KMS-11 (cell line): ENCODE results near the gene ZNF619.

ENCODE experiments used
- H2AFZ ChIP-seq: fragments of 200-600 bp; sonication (generic); 2 replicates; pipeline ENCODE4 v1.6.1; 2016; ENCODE audit warnings: antibody characterized with exemption, mixed run types, low read depth
- H3K27ac ChIP-seq: fragments of 200-600 bp; sonication (generic); 2 replicates; pipeline ENCODE4 v1.6.1; 2016; ENCODE audit warnings: mild to moderate bottlenecking, mixed run types
- H3K27me3 ChIP-seq: fragments of 200-600 bp; sonication (generic); 2 replicates; pipeline ENCODE4 v1.6.1; 2017; ENCODE audit warnings: mild to moderate bottlenecking, low read depth, mixed run types, moderate library complexity; ENCODE audit not compliant: insufficient read depth
- H3K36me3 ChIP-seq: fragments of 200-600 bp; sonication (generic); 2 replicates; pipeline ENCODE4 v1.6.1; 2017; ENCODE audit warnings: mild to moderate bottlenecking, mixed run types; ENCODE audit not compliant: insufficient read depth
- H3K4me1 ChIP-seq: fragments of 200-600 bp; sonication (generic); 2 replicates; pipeline ENCODE4 v1.6.1; 2016; ENCODE audit warnings: mild to moderate bottlenecking, low read depth, mixed run types; ENCODE audit not compliant: poor library complexity, severe bottlenecking
- H3K4me2 ChIP-seq: fragments of 200-600 bp; sonication (generic); 2 replicates; pipeline ENCODE4 v1.7.0; 2016; ENCODE audit warnings: mild to moderate bottlenecking, mixed run types
- H3K4me3 ChIP-seq: fragments of 200-600 bp; sonication (generic); IDR thresholded peaks from 2 replicates; pipeline ENCODE4 v1.6.1; 2017; ENCODE audit warnings: low read depth, low read length, mixed read lengths; ENCODE audit not compliant: insufficient read depth
- H3K79me2 ChIP-seq: fragments of 200-600 bp; sonication (generic); 2 replicates; pipeline ENCODE4 v1.6.1; 2016; ENCODE audit warnings: low read depth, mixed run types; ENCODE audit not compliant: insufficient read depth
- H3K9ac ChIP-seq: fragments of 200-600 bp; sonication (generic); 2 replicates; pipeline ENCODE4 v1.6.1; 2016; ENCODE audit warnings: mild to moderate bottlenecking, mixed run types
- H4K20me1 ChIP-seq: fragments of 200-600 bp; sonication (generic); 2 replicates; pipeline ENCODE4 v1.6.1; 2016; ENCODE audit warnings: mild to moderate bottlenecking, mixed run types; ENCODE audit not compliant: insufficient read depth
- CTCF ChIP-seq: fragments of 200-600 bp; sonication (generic); conservative IDR thresholded peaks from 2 replicates; pipeline ENCODE4 v1.6.1; 2017; ENCODE audit warnings: low read depth, mild to moderate bottlenecking, antibody characterized with exemption, low read length, moderate library complexity, mixed read lengths

ZNF619 gene

GRCh38 chr3:40445880-40446279, 31.0 kb upstream of the ZNF619 start:
- no peaks in the 10 kb centered on the region for H3K79me2 ChIP-seq
- no peak overlapping the region for H3K27ac ChIP-seq
- TF ChIP-seq CTCF, result no peak
- no peaks in the 10 kb centered on the region for H3K27me3 ChIP-seq
- no peak overlapping the region for H3K9ac ChIP-seq
- no peaks in the 10 kb centered on the region for H3K4me1 ChIP-seq
- no peaks in the 10 kb centered on the region for H3K36me3 ChIP-seq
- H3K4me3 ChIP-seq, result no peak overlapping the region
- no peak overlapping the region for H2AFZ ChIP-seq
- no peak overlapping the region for H3K4me2 ChIP-seq
- H4K20me1 ChIP-seq, result no peaks in the 10 kb centered on the region

GRCh38 chr3:40450438-40450837, 26.5 kb upstream of the ZNF619 start:
- H3K36me3 ChIP-seq, result no peaks in the 10 kb centered on the region
- no peak overlapping the region for H3K27ac ChIP-seq
- H4K20me1 ChIP-seq, result no peaks in the 10 kb centered on the region
- no peak overlapping the region for H3K4me2 ChIP-seq
- H3K4me3 ChIP-seq, result no peak overlapping the region
- H3K9ac ChIP-seq, result no peak overlapping the region
- peaks cover 6% of the 10 kb centered on the region for H3K4me1 ChIP-seq
- H3K79me2 ChIP-seq, result no peaks in the 10 kb centered on the region
- no peak overlapping the region for H2AFZ ChIP-seq
- H3K27me3 ChIP-seq, result no peaks in the 10 kb centered on the region
- no peak for TF ChIP-seq CTCF

GRCh38 chr3:40451551-40451950, 25.4 kb upstream of the ZNF619 start:
- H3K4me2 ChIP-seq, result no peak overlapping the region; the same call in 1 of the 2 replicates
- H2AFZ ChIP-seq, result no peak overlapping the region
- no peak overlapping the region for H3K4me3 ChIP-seq

GRCh38 chr3:40452057-40452456, 24.9 kb upstream of the ZNF619 start:
- no peaks in the 10 kb centered on the region for H3K79me2 ChIP-seq
- H3K27me3 ChIP-seq, result no peaks in the 10 kb centered on the region
- peak overlapping the region; percentile 91 for H2AFZ ChIP-seq
- H3K9ac ChIP-seq, result peak overlapping the region; percentile 87; the same call in 1 of the 2 replicates
- no peaks in the 10 kb centered on the region for H4K20me1 ChIP-seq
- H3K4me1 ChIP-seq, result peaks cover 6% of the 10 kb centered on the region
- H3K4me3 ChIP-seq, result no peak overlapping the region
- peak overlapping the region; percentile 76 for H3K4me2 ChIP-seq
- no peaks in the 10 kb centered on the region for H3K36me3 ChIP-seq
- H3K27ac ChIP-seq, result peak overlapping the region; percentile 79; the same call in 1 of the 2 replicates
- TF ChIP-seq CTCF, result no peak

More at GRCh38 chr3:40451551-40451950, 25.4 kb upstream of the ZNF619 start:
- TF ChIP-seq CTCF, result no peak
- H3K79me2 ChIP-seq, result no peaks in the 10 kb centered on the region
- H4K20me1 ChIP-seq, result no peaks in the 10 kb centered on the region
- no peak overlapping the region for H3K27ac ChIP-seq
- H3K4me1 ChIP-seq, result peaks cover 6% of the 10 kb centered on the region
- no peaks in the 10 kb centered on the region for H3K36me3 ChIP-seq
- no peaks in the 10 kb centered on the region for H3K27me3 ChIP-seq
- H3K9ac ChIP-seq, result no peak overlapping the region
